ENCODE data around the gene ADCY7.

The ADCY7 gene

DNA sequence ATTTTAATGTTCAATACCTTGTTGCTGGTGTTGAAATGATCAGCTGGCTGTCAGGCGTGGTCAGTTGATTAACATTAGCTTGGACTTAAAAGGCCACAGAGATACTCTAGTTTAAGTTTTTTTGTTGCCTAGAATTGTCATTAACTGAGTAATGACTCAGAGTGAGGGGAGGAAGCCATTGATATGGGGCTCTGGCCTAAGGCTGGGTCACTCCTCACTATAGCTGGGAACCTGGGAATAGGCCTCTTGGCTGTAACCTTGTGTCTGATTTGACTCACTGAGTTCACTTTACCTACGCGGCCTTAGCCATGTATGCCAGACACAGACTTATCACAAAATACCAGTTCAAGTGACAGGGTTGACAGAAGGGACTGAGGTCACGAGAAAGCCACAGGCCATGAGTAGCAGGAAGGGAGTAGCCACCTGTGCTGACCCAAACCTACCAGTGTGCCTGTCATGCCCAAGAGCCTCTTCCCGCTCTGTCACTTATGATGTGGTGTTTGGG is 37.9 kb upstream of the ADCY7 start:
- no peak for ATAC-seq (ENCODE audit: low read depth)
- H3K36me3 ChIP-seq (ENCODE audit: low read depth), result peaks cover 57% of the 10 kb centered on the region
- TF ChIP-seq, protein P1, sequence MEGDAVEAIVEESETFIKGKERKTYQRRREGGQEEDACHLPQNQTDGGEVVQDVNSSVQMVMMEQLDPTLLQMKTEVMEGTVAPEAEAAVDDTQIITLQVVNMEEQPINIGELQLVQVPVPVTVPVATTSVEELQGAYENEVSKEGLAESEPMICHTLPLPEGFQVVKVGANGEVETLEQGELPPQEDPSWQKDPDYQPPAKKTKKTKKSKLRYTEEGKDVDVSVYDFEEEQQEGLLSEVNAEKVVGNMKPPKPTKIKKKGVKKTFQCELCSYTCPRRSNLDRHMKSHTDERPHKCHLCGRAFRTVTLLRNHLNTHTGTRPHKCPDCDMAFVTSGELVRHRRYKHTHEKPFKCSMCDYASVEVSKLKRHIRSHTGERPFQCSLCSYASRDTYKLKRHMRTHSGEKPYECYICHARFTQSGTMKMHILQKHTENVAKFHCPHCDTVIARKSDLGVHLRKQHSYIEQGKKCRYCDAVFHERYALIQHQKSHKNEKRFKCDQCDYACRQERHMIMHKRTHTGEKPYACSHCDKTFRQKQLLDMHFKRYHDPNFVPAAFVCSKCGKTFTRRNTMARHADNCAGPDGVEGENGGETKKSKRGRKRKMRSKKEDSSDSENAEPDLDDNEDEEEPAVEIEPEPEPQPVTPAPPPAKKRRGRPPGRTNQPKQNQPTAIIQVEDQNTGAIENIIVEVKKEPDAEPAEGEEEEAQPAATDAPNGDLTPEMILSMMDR (IDR thresholded peaks at IDR 0.05; ENCODE audit: poor library complexity, severe bottlenecking), result no peak

DNA sequence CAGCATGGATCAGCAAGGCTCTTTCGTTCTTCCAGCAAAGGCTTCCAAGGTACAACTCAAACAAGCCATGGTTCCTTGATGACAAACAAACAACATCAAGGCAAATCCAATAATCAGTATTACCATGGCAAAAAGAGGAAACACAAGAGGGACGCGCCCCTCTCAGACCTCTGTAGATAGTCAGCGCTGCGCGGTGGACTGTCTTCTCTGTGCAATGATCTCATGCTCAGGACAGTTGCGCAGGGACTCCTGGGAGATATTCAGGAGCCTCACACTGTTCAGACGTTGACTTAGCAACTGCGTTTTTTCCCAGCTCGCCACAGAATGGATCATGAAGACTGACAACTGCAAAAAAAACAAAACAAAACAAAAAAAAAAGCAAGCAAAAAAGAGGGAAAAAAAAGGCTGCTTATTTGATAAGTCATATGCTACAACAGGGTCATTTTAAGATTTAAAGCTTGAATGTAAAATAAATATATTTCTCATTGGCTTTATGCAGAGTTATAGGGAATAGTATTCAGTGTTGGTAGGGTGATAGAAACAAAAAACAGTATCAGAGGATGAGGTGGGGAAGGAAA is 37.1 kb upstream of the ADCY7 start:
- DNase-seq (ENCODE audit: low spot score) (no peak), ATAC-seq (ENCODE audit: low read depth) (no peak)
- Histone ChIP-seq H3K9me3 (ENCODE audit: severe bottlenecking) (no peaks in the 10 kb centered on the region), H3K27ac (ENCODE audit: poor library complexity, severe bottlenecking) (no peak overlapping the region), H3K36me3 (ENCODE audit: low read depth) (peaks cover 49% of the 10 kb centered on the region), H3K4me1 (ENCODE audit: insufficient read depth, poor library complexity, severe bottlenecking) (peaks cover 6% of the 10 kb centered on the region), H3K27me3 (ENCODE audit: insufficient read depth, poor library complexity, severe bottlenecking) (no peaks in the 10 kb centered on the region), H3K4me3 (ENCODE audit: severe bottlenecking) (no peak overlapping the region)
- TF ChIP-seq, protein P1 (IDR thresholded peaks at IDR 0.05; ENCODE audit: poor library complexity, severe bottlenecking), result no peak

More for the DNA sequence above, 37.9 kb upstream of the ADCY7 start:
- Histone ChIP-seq H3K9me3 (ENCODE audit: severe bottlenecking) (no peaks in the 10 kb centered on the region), H3K4me3 (ENCODE audit: severe bottlenecking) (no peak overlapping the region), H3K27me3 (ENCODE audit: insufficient read depth, poor library complexity, severe bottlenecking) (no peaks in the 10 kb centered on the region), H3K27ac (ENCODE audit: poor library complexity, severe bottlenecking) (no peak overlapping the region), H3K4me1 (ENCODE audit: insufficient read depth, poor library complexity, severe bottlenecking) (no peaks in the 10 kb centered on the region)
- DNase-seq (ENCODE audit: low spot score), result no peak

DNA sequence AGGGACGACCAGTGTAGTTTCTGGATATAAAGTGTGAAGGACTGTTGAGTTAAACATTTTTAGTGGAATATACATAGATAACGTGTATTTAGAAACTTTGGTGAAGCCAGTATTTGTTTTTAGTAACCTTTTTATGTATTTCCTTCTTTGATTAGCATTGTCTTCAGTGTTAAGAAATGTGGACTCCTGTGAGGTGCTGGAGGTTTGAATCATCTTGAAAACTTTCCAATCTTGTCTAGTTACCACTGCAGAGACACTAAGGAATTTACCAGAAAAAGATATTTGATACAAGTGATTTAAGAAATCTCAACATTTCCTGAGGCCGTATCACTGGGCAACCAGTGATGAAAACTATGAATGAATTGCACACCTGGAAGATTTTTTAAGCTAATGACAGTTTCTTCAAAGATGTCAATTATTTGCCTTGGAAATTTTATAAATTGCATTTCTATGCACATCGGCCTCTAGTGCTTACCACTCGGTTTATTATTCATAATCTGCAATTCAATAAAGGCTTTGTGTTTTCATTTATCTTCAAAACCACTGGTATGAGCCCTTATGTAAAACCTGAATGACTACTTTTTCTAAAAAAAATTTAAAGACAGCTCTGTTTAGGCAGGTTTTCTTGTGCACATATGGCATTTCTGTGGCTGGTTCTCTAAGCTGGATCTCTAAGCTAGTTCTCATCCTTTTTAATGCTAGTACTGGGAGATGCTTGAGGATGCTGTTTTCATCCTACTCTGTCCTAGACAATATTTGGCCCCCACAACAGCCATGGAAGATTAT is 31.4 kb upstream of the ADCY7 start:
- Histone ChIP-seq H3K36me3 (ENCODE audit: low read depth) (peaks cover 4% of the 10 kb centered on the region; the same call in 1 of the 2 replicates), H3K27ac (ENCODE audit: poor library complexity, severe bottlenecking) (peak overlapping the region; percentile 71), H3K27me3 (ENCODE audit: insufficient read depth, poor library complexity, severe bottlenecking) (no peaks in the 10 kb centered on the region), H3K4me3 (ENCODE audit: severe bottlenecking) (no peak overlapping the region), H3K4me1 (ENCODE audit: insufficient read depth, poor library complexity, severe bottlenecking) (peaks cover 25% of the 10 kb centered on the region), H3K9me3 (ENCODE audit: severe bottlenecking) (peaks cover 2% of the 10 kb centered on the region)
- ATAC-seq (ENCODE audit: low read depth) (peak; percentile 81), DNase-seq (ENCODE audit: low spot score) (no peak)
- TF ChIP-seq, protein P1 (IDR thresholded peaks at IDR 0.05; ENCODE audit: poor library complexity, severe bottlenecking), result no peak

DNA sequence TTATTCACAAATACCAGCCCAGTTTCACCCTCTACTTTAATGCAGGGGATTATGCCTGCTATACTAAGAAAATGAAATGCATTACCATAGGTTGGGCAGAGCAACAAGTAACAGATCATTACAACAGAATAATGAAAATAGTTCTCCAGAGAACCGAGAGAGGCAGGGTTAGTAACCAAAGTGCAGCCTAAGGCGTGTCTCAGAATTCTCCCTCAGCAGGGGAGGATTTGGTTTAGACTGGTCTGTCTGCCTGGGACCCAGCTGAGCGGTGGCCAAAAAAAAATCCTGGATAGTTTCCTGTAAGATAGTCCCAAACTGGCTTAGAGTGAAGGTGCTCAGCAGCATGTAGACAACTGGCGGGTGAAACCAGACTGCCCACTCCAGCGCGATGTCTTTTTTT is 30.8 kb upstream of the ADCY7 start:
- no peak overlapping the region for H3K4me3 ChIP-seq (ENCODE audit: severe bottlenecking)
- peak overlapping the region; percentile 71 for H3K27ac ChIP-seq (ENCODE audit: poor library complexity, severe bottlenecking)
- TF ChIP-seq, protein P1 (IDR thresholded peaks at IDR 0.05; ENCODE audit: poor library complexity, severe bottlenecking), result no peak
- H3K36me3 ChIP-seq (ENCODE audit: low read depth), result peaks cover 4% of the 10 kb centered on the region; the same call in 1 of the 2 replicates
- no peak for DNase-seq (ENCODE audit: low spot score)
- H3K9me3 ChIP-seq (ENCODE audit: severe bottlenecking), result peaks cover 2% of the 10 kb centered on the region
- ATAC-seq (ENCODE audit: low read depth), result peak; percentile 20
- peaks cover 25% of the 10 kb centered on the region for H3K4me1 ChIP-seq (ENCODE audit: insufficient read depth, poor library complexity, severe bottlenecking)
- no peaks in the 10 kb centered on the region for H3K27me3 ChIP-seq (ENCODE audit: insufficient read depth, poor library complexity, severe bottlenecking)

Measured in RWPE2 (cell line).